Mucosa of descending colon (tissue), 3 donors: ENCODE results near the gene VIT. TPM values are rescaled to one million over a fixed set of nuclear protein-coding genes. Genes with fewer than 3 reads are reported as not detected.

Experiments
- ATAC-seq: fragments of 200-7000 bp; cut with Tn5 transposase; one replicate; pipeline ENCODE4 v1.9.1; 2020; ENCODE audit warnings: mild to moderate bottlenecking, moderate library complexity
- DNase-seq, 3 donors: peaks; one replicate each; pipeline ENCODE4 v3.0.0-alpha.2; 2020
- H3K36me3 ChIP-seq: fragments of 200-600 bp; one replicate; pipeline ENCODE4 v1.8.0; 2021; ENCODE audit warnings: low read depth, mild to moderate bottlenecking
- H3K4me1 ChIP-seq: fragments of 200-600 bp; one replicate; pipeline ENCODE4 v1.8.0; 2021; ENCODE audit warnings: low read depth, mild to moderate bottlenecking
- H3K4me3 ChIP-seq: fragments of 200-600 bp; one replicate; pipeline ENCODE4 v1.8.0; 2021; ENCODE audit warnings: mild to moderate bottlenecking
- H3K9me3 ChIP-seq: fragments of 200-600 bp; one replicate; pipeline ENCODE4 v1.8.0; 2021; ENCODE audit warnings: mild to moderate bottlenecking
- CTCF ChIP-seq: fragments of 200-600 bp; IDR thresholded peaks from one replicate; pipeline ENCODE4 v1.8.0; 2022; ENCODE audit warnings: antibody characterized with exemption, mild to moderate bottlenecking
- intact Hi-C, 2 donors: fragments of 100-400 bp; cut with DNase I in 1 of 2; cut with micrococcal nuclease in 1 of 2; formaldehyde crosslinking; loops; one replicate each; pipeline versions ENCODE4 v1.11.0 to v1.11.1; 2022; cut with DNase I, micrococcal nuclease
- total RNA-seq, 3 donors: library from RNA; stranded (reverse); fragmentation: NEBNext Ultra II Directional in 2 of 3; extraction: Animal tissue kit (Norgen Biotek cat#: 25700) in 2 of 3; gene quantifications; one replicate each; pipeline versions ENCODE4 v1.2.1 to v1.2.4, GENCODE V29; 2021 to 2023
- donor health status: DM: no; HTN: no; CAD: no; lungs with moderate emphysema.
- donor health status: DM: no; HTN: no; CAD: no.
- donor health status: DM: no; HTN: yes; CAD: no.

VIT gene
- total RNA-seq, 3 donors from 2014 or later = 1.3 to 3.5 TPM; not detected in 1

- no peaks in the 10 kb centered on the region for H3K9me3 ChIP-seq
- no peak for TF ChIP-seq CTCF
- no peaks in the 10 kb centered on the region for H3K36me3 ChIP-seq
- ATAC-seq = no peak
- no peak for DNase-seq
- no peak overlapping the region for H3K4me3 ChIP-seq
- no peaks in the 10 kb centered on the region for H3K4me1 ChIP-seq
- intact Hi-C loops = no loop called here
Observed at GRCh38 chr2:36657703-36658102, 38.8 kb upstream of the VIT start.

DNA sequence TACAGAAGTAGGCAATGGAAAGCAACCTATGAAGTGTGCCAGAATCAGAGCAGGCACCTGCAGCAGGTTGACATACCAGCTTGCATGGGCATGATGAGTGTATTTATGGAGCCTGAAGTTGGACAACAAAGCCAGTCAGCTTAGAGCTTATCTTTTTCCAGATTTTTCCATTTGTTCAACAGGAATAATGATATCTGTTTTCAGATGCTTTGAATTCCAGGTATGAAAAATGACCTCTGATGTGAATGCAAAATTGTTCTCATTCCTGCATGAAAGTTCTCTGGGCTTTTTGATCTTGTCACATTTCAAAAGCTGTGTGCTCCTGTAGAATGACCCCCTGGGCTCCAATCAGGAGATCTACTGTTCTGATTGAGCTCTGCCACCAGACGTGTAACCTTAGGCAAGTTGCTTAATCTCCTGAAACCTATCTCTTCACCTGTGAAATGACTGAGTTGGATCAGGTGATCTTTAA is 38.2 kb upstream of the VIT start:
- TF ChIP-seq CTCF = no peak
- H3K4me1 ChIP-seq = no peaks in the 10 kb centered on the region
- H3K9me3 ChIP-seq = no peaks in the 10 kb centered on the region
- no peak for DNase-seq
- no peak for ATAC-seq
- H3K4me3 ChIP-seq = no peak overlapping the region
- intact Hi-C loops = no loop called here
- H3K36me3 ChIP-seq = no peaks in the 10 kb centered on the region

- no peak for TF ChIP-seq CTCF
- no peak overlapping the region for H3K4me3 ChIP-seq
- DNase-seq = no peak
- no peaks in the 10 kb centered on the region for H3K36me3 ChIP-seq
- no peaks in the 10 kb centered on the region for H3K4me1 ChIP-seq
- H3K9me3 ChIP-seq = no peaks in the 10 kb centered on the region
- ATAC-seq = no peak
- intact Hi-C loops = no loop called here
Observed at GRCh38 chr2:36659218-36659617, 37.3 kb upstream of the VIT start.

DNA sequence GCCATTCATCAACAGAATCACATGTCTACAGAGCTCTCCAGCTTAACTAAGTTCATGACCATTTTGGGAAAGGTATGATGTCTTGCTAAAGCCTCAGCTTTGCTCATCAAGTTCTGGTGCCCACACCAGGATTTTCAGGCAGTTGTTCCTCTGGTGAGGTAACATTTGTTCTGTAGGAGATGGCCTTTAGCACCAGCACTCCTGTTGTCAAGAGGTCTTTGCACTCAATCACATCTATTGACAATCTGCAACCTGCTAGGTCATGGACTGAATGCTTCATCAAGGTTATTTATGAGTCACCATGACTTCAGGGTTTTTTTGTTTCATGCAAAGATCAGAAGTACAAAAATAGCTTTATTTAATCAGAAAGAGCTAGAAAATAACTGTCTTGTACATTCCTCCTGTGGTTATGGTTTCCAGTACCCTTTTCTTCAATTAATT is 36.6 kb upstream of the VIT start:
- H3K4me3 ChIP-seq = no peak overlapping the region
- H3K4me1 ChIP-seq = no peaks in the 10 kb centered on the region
- DNase-seq (no peak), ATAC-seq (no peak)
- H3K36me3 ChIP-seq = no peaks in the 10 kb centered on the region
- no peak for TF ChIP-seq CTCF
- intact Hi-C loops = loop anchor here (5.0 to 10.0 kb wide), 3 partner anchors 135 to 308 kb away; partner anchors contain the start of gene CRIM1 (in 1 of the 2)
- no peaks in the 10 kb centered on the region for H3K9me3 ChIP-seq

DNA sequence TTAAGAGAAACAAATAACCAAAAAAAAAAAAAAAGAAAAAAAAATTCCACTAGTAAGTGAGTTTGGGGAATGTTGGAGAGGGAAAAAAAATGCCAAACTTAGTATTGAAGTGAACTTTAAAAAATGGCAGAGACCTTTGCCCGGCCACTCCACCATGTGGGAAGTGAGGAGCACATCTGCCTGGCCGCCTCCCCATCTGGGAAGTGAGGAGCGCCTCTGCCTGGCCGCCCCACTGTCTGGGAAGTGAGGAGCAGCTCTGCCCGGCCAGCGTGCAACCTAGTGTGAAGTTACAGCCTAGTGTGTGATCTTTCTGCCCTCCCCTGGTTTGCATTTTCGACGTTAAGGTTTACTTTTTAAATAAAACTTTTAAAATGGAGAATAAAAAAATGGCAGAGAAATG is 33.9 kb upstream of the VIT start:
- Histone ChIP-seq H3K4me3 (no peak overlapping the region), H3K36me3 (no peaks in the 10 kb centered on the region), H3K9me3 (no peaks in the 10 kb centered on the region), H3K4me1 (no peaks in the 10 kb centered on the region)
- DNase-seq = no peak
- no peak for TF ChIP-seq CTCF
- intact Hi-C loops = loop anchor here (5.0 to 10.0 kb wide), 3 partner anchors 138 to 310 kb away; partner anchors contain the start of gene CRIM1 (in 1 of the 2)
- no peak for ATAC-seq

- no peak for DNase-seq
- Histone ChIP-seq H3K9me3 (no peaks in the 10 kb centered on the region), H3K36me3 (no peaks in the 10 kb centered on the region), H3K4me3 (no peak overlapping the region), H3K4me1 (no peaks in the 10 kb centered on the region)
- intact Hi-C loops = loop anchor here (5.0 to 10.0 kb wide), 3 partner anchors 138 to 311 kb away; partner anchors contain the start of gene CRIM1 (in 1 of the 2)
- no peak for ATAC-seq
- no peak for TF ChIP-seq CTCF
Observed at GRCh38 chr2:36663295-36663694, 33.2 kb upstream of the VIT start.
